CD4-positive, alpha-beta T cell treated with Interleukin-15 for 1 hour (primary cell): ENCODE measurements around the gene ZFP30.
"Not testable (repeated sequence)": the region's sequence is repeated elsewhere in the genome, so short reads cannot be mapped to it uniquely, and the experiment has no call there.

Experiments
- DNase-seq: peaks from one replicate; pipeline ENCODE4 v3.0.0-alpha.2; 2020

The ZFP30 gene

GRCh38 chr19:37655301-37655688 lies at the start of gene ZFP30:
TSS of gene ZFP30 (minus strand) at chr19:37655465. CDS start at chr19:37647822, 7,643 bp downstream.
- DNase-seq: peak; percentile 71

- DNase-seq: no peak
These were observed 43.8 kb upstream of the ZFP30 start for GRCh38 chr19:37699057-37699456.

- DNase-seq: no peak
These were observed 43.0 kb upstream of the ZFP30 start for GRCh38 chr19:37698216-37698615.

GRCh38 chr19:37695144-37695899 lies 40.1 kb upstream of the ZFP30 start:
- DNase-seq: no peak

GRCh38 chr19:37692956-37693620 lies 37.8 kb upstream of the ZFP30 start:
- DNase-seq: no peak

GRCh38 chr19:37691881-37692504 lies 36.7 kb upstream of the ZFP30 start:
- DNase-seq: peak; percentile 84

GRCh38 chr19:37683520-37683919 lies 28.3 kb upstream of the ZFP30 start:
- no peak for DNase-seq

- DNase-seq: no peak
These were observed 14.2 kb upstream of the ZFP30 start for GRCh38 chr19:37669450-37669914.

- not testable (repeated sequence) for DNase-seq
These were observed 1.9 kb upstream of the ZFP30 start for GRCh38 chr19:37657157-37657556.

GRCh38 chr19:37655689-37656371 lies 565 bp upstream of the ZFP30 start:
- peak; percentile 81 for DNase-seq

- DNase-seq: peak; percentile 17
These were observed 500 bp downstream of the ZFP30 start for GRCh38 chr19:37654629-37655300.

GRCh38 chr19:37654118-37654517 lies 1.1 kb downstream of the ZFP30 start:
- DNase-seq: no peak

- DNase-seq: no peak
These were observed 19.9 kb downstream of the ZFP30 start for GRCh38 chr19:37635076-37636056.

GRCh38 chr19:37594982-37595382 lies 60.3 kb downstream of the ZFP30 start:
- DNase-seq: peak; percentile 81

GRCh38 chr19:37594304-37594981 lies 60.8 kb downstream of the ZFP30 start, which contains the start of the genes ZNF540 and ZNF571:
TSS of gene ZNF540 (plus strand) at chr19:37594876. CDS start at chr19:37598448, 3,572 bp downstream.
TSS of gene ZNF571 (minus strand) at chr19:37594792. CDS start at chr19:37586676, 8,116 bp downstream.
- peak; percentile 93 for DNase-seq

GRCh38 chr19:37593996-37594303 lies 61.3 kb downstream of the ZFP30 start:
- no peak for DNase-seq

- DNase-seq: no peak
These were observed 71.9 kb downstream of the ZFP30 start for GRCh38 chr19:37583340-37583739.

GRCh38 chr19:37572203-37572602 lies 83.1 kb downstream of the ZFP30 start:
- DNase-seq: no peak

- no peak for DNase-seq
These were observed 89.9 kb downstream of the ZFP30 start for GRCh38 chr19:37565370-37565669.

GRCh38 chr19:37564624-37565369 lies 90.5 kb downstream of the ZFP30 start:
- no peak for DNase-seq
